ENCODE measurements around the gene KRTAP10-3.
"Not testable (repeated sequence)": the region's sequence is repeated elsewhere in the genome, so short reads cannot be mapped to it uniquely, and the experiment has no call there.

The KRTAP10-3 gene

GRCh38 chr21:44579833-44580144, 21.2 kb upstream of the KRTAP10-3 start:
- Mint-ChIP-seq H3K4me1 (ENCODE audit: low read depth) (peaks cover 2% of the 10 kb centered on the region), H3K9me3 (peaks cover 20% of the 10 kb centered on the region), H3K27ac (no peak overlapping the region), H3K27me3 (peaks cover 3% of the 10 kb centered on the region), H3K4me3 (no peak overlapping the region), H3K36me3 (ENCODE audit: low read depth) (peaks cover 12% of the 10 kb centered on the region)

GRCh38 chr21:44579056-44579832, 20.6 kb upstream of the KRTAP10-3 start:
- Mint-ChIP-seq H3K9me3 (peaks cover 20% of the 10 kb centered on the region), H3K4me3 (no peak overlapping the region), H3K36me3 (ENCODE audit: low read depth) (peaks cover 12% of the 10 kb centered on the region), H3K27ac (no peak overlapping the region), H3K27me3 (peaks cover 3% of the 10 kb centered on the region), H3K4me1 (ENCODE audit: low read depth) (peaks cover 2% of the 10 kb centered on the region)

DNA sequence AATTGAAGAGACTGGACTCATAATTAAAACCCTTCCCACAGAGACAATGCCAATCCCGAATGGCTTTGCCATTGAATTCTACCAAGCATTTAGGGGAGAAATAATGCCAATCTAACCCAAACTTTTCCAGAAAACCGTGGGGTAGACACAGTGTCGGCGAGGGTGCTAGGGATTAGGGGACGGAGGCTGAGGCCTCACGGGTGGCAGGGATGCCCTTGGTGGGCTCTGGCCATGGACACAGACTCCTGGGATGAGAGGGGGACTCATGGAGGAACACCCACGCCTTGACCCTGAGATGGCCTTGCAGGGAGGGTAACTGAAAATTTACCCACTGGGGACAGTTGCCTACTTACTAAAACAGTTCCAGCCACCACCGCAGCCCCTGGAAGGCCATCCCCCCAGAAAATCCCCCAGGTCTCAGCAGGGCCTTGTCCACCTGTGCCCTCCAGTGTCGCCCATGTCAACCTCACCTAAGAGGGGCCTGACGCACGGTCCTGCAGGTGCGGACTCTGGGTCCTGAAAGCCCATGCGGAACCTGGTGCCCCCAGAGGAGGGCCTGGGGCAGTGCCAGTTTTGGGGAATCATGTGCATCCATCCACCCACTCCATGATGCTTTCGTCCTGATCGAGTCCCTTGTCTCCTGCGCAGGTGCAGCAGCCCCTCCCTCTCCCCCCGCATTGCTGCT, 19.9 kb upstream of the KRTAP10-3 start:
- peaks cover 2% of the 10 kb centered on the region for H3K4me1 Mint-ChIP-seq (ENCODE audit: low read depth)
- no peak overlapping the region for H3K27ac Mint-ChIP-seq
- peaks cover 3% of the 10 kb centered on the region for H3K27me3 Mint-ChIP-seq
- no peak overlapping the region for H3K4me3 Mint-ChIP-seq
- H3K36me3 Mint-ChIP-seq (ENCODE audit: low read depth), result peaks cover 12% of the 10 kb centered on the region
- peaks cover 20% of the 10 kb centered on the region for H3K9me3 Mint-ChIP-seq

GRCh38 chr21:44576025-44576420, 17.4 kb upstream of the KRTAP10-3 start:
- no peak overlapping the region for H3K4me3 Mint-ChIP-seq
- H3K4me1 Mint-ChIP-seq (ENCODE audit: low read depth), result no peaks in the 10 kb centered on the region
- H3K27ac Mint-ChIP-seq, result no peak overlapping the region
- H3K27me3 Mint-ChIP-seq, result peaks cover 3% of the 10 kb centered on the region
- peaks cover 11% of the 10 kb centered on the region for H3K9me3 Mint-ChIP-seq
- peaks cover 6% of the 10 kb centered on the region for H3K36me3 Mint-ChIP-seq (ENCODE audit: low read depth)

DNA sequence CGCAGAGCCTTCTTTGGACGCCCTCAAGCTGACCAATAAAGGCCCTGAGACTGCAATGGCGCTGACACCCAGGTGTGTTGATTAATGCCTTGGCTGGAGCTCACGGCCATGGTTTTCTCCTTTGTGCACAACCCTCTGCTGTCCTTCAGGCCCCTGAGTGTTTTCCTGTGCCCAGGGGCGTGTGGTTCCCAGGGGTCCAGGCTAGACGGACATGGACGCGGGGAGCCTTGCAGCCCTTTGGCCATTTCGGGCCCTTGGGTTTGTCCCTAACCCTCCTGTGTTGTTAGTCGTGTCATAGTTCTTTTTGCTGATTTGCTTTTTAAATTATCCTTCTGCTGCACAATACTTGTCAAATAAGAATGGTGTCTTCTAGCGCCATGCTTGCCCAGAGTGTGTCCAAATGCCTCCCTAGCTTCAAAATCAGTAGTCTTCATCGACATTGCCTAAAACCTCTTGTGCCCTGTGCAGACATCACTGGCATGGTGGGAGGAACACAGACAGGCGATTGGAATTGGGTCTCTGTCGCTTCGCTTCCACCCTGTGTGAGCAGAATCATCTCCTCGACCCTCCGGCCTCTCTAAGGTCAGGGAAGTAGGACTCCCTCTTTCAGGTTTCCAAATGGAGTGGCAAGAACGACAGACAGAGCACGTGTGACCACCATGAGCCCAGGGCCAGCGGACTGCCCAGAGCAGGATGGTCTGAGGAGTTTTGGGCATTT, 16.9 kb upstream of the KRTAP10-3 start:
- H3K9me3 Mint-ChIP-seq, result peaks cover 9% of the 10 kb centered on the region
- H3K4me1 Mint-ChIP-seq (ENCODE audit: low read depth), result no peaks in the 10 kb centered on the region
- no peak overlapping the region for H3K4me3 Mint-ChIP-seq
- peaks cover 3% of the 10 kb centered on the region for H3K27me3 Mint-ChIP-seq
- H3K36me3 Mint-ChIP-seq (ENCODE audit: low read depth), result peaks cover 4% of the 10 kb centered on the region
- H3K27ac Mint-ChIP-seq, result no peak overlapping the region

GRCh38 chr21:44574457-44575306, 16.1 kb upstream of the KRTAP10-3 start:
- Mint-ChIP-seq H3K9me3 (peaks cover 9% of the 10 kb centered on the region), H3K36me3 (ENCODE audit: low read depth) (peaks cover 4% of the 10 kb centered on the region), H3K4me3 (no peak overlapping the region), H3K27ac (no peak overlapping the region), H3K27me3 (peaks cover 3% of the 10 kb centered on the region), H3K4me1 (ENCODE audit: low read depth) (no peaks in the 10 kb centered on the region)

GRCh38 chr21:44573630-44574456, 15.2 kb upstream of the KRTAP10-3 start, which contains the start of gene KRTAP10-4:
Gene KRTAP10-4 (plus strand): TSS chr21:44573729. CDS start chr21:44573759, 30 bp downstream.
- not testable (repeated sequence) for H3K27ac Mint-ChIP-seq; H3K27me3 Mint-ChIP-seq; H3K4me1 Mint-ChIP-seq (ENCODE audit: low read depth); H3K4me3 Mint-ChIP-seq; H3K9me3 Mint-ChIP-seq; H3K36me3 Mint-ChIP-seq (ENCODE audit: low read depth)

DNA sequence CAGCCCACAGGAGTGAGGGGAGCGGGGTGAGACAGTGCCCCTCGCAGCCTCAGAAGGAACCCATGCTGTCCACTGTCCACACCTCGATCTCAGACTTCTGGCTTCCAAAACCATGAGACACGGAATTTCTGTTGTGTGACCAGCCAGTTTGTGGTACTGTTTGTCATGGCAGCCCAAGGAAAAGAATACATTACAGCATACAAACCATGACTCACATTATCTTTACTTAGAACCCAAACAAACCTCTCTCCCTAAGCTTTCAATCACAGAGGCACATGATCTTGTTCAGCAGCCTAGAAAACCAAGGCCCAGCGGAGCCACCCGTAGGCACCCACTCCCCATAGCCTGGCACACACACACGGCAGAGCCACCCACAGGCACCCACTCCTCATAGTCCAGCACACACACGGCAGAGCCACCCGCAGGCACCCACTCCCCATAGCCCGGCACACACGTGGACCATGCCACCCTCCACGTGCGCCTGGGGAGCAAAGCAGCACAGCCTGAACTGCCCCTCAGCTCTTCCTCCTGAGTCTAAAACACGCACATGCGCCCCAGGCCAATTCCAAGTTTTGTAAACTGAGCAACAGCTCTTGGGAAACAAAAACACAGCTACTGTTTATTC, 14.5 kb upstream of the KRTAP10-3 start:
- H3K4me1 Mint-ChIP-seq (ENCODE audit: low read depth), result no peaks in the 10 kb centered on the region
- peaks cover 3% of the 10 kb centered on the region for H3K36me3 Mint-ChIP-seq (ENCODE audit: low read depth)
- H3K27ac Mint-ChIP-seq, result no peak overlapping the region
- H3K4me3 Mint-ChIP-seq, result no peak overlapping the region
- peaks cover 8% of the 10 kb centered on the region for H3K9me3 Mint-ChIP-seq
- H3K27me3 Mint-ChIP-seq, result peaks cover 3% of the 10 kb centered on the region

GRCh38 chr21:44571844-44572782, 13.5 kb upstream of the KRTAP10-3 start:
- Mint-ChIP-seq H3K27ac (no peak overlapping the region), H3K4me3 (no peak overlapping the region), H3K4me1 (ENCODE audit: low read depth) (no peaks in the 10 kb centered on the region), H3K36me3 (ENCODE audit: low read depth) (no peaks in the 10 kb centered on the region), H3K27me3 (peaks cover 3% of the 10 kb centered on the region), H3K9me3 (peaks cover under 1% of the 10 kb centered on the region)

DNA sequence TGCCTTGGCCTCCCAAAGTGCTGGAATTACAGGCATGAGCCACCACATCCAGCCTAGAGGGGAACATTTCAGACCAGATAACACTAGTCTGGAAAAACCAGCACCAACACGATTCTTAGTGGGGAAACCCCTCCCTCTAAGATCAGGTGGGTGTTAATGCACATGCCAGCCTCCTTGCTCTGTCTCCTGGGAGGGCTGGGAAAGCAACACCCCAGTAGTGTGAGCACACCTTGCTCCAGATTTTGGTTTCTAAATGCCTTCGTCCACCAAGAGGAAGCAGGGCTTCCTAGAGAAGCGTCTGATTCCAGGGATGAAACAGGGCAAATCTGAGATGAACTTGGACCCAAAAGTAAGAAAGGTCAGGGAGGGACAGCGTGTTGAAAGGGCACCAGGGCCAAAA, 12.7 kb upstream of the KRTAP10-3 start:
- Mint-ChIP-seq H3K4me1 (ENCODE audit: low read depth) (peaks cover 5% of the 10 kb centered on the region), H3K27ac (no peak overlapping the region), H3K9me3 (no peaks in the 10 kb centered on the region), H3K27me3 (peaks cover 3% of the 10 kb centered on the region), H3K4me3 (no peak overlapping the region), H3K36me3 (ENCODE audit: low read depth) (no peaks in the 10 kb centered on the region)

DNA sequence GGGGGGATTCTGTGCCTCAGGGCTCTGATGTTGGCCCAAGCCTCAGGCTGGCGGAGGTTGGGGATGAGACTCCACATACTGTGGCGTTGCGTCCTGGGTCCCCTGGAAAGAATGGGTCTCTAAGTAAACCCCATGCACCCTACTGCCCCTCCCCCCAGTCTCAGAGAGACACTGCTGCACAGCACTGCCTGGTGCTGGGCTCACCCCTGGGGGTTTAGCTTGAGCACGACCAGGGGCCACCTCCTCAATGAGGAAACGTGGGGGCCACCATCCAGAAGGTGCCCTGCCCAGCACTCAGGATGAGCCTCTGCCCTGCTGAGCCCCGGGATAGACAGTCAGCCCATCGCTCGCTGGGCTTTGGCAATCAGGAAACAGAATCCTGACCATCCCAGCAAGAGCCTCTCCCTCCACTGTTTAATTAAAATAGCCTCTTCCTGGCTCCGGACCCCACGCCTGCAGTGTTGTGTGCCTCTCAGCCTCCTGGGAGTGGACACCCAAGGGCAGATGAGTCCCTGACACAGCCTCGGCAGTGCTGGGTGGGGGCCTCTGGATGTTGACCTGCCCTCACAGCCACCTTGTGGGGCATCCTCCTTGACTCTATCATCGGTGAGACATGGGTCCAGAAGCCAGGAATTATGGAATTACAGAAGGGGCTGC, 11.4 kb upstream of the KRTAP10-3 start:
- Mint-ChIP-seq H3K4me1 (ENCODE audit: low read depth) (peaks cover 11% of the 10 kb centered on the region), H3K9me3 (no peaks in the 10 kb centered on the region), H3K36me3 (ENCODE audit: low read depth) (no peaks in the 10 kb centered on the region), H3K27ac (no peak overlapping the region), H3K27me3 (peaks cover 3% of the 10 kb centered on the region), H3K4me3 (no peak overlapping the region)

- Mint-ChIP-seq H3K4me3 (no peak overlapping the region), H3K27ac (no peak overlapping the region), H3K9me3 (no peaks in the 10 kb centered on the region), H3K36me3 (ENCODE audit: low read depth) (no peaks in the 10 kb centered on the region), H3K27me3 (peaks cover 3% of the 10 kb centered on the region), H3K4me1 (ENCODE audit: low read depth) (peaks cover 18% of the 10 kb centered on the region)
Observed at GRCh38 chr21:44568667-44569556, 10.3 kb upstream of the KRTAP10-3 start.

Data from stimulated activated naive CD8-positive, alpha-beta T cell treated with anti-CD3 and anti-CD28 coated beads, Interleukin-15, Interleukin-2, amounts not matched to agents 100 ng/mL and 50 ng/mL, for 24 hours (primary cell).